Fibroblast of gingiva (primary cell): ENCODE results near the gene UGT2B15.
"Not testable (repeated sequence)": the region's sequence is repeated elsewhere in the genome, so short reads cannot be mapped to it uniquely, and the experiment has no call there.

ENCODE experiments used
- DNase-seq: peaks from one replicate; pipeline ENCODE4 v3.0.0-alpha.2; 2011; ENCODE audit warnings: low read depth

Gene UGT2B15

GRCh38 chr4:68670479-68670939 is at the start of gene UGT2B15:
Gene UGT2B15 (minus strand): TSS chr4:68670652. CDS start chr4:68670618, 34 bp downstream.
- not testable (repeated sequence) for DNase-seq

GRCh38 chr4:68719075-68719473 is 48.6 kb upstream of the UGT2B15 start:
- no peak for DNase-seq

DNA sequence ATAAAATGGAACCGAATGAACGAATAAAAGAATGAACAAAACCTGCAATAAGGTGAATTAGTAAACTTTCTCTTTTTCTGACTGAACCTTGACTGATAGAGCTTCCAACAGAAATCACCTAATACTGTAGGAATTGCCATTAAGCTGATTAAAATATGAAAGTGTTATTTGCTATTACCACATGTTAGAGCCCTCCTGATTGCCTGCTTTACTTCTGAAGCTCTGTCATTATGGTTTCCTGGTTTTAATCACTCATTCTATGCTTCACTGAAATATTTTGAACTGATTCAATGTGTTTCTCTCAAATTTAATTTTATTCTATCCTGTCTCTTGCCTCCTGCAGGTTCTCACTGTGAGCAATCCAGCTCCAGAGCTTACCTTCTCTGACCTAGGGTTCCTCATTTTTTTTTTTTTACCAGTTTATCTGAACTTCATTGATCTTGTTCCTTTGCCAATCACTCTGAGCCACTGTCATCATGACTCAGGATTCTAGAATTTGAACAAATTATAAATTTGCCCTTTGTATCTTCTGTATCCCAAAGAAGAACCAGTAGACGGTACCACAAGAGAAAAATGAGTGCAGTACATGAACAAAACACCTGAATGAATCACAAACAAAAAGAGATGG is 48.1 kb upstream of the UGT2B15 start:
- DNase-seq: no peak

- DNase-seq: no peak
Measured at GRCh38 chr4:68717999-68718398, 47.5 kb upstream of the UGT2B15 start.

- no peak for DNase-seq
Measured at GRCh38 chr4:68714400-68714799, 43.9 kb upstream of the UGT2B15 start.

DNA sequence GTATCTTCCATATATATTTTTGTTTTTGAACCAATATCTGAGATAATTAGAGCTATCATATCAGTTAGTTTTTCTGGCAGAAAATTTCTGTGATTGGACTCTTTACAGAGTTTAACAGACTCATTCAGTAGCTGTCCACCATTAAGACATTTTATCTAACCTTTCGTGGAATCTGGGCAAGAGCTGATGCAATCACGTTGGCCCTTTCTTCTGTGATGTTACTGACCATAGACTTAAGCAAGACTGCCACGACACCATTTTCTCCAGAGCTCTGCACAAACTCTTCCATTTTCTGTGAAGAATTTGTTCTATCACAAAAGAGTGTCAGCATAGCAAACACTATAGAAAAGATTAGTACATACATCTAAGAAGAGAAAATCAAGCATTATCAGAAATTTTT is 41.8 kb upstream of the UGT2B15 start:
- no peak for DNase-seq

GRCh38 chr4:68708566-68708965 is 38.1 kb upstream of the UGT2B15 start:
- DNase-seq: no peak

GRCh38 chr4:68703168-68703567 is 32.7 kb upstream of the UGT2B15 start:
- DNase-seq: not testable (repeated sequence)

- DNase-seq: no peak
Measured at GRCh38 chr4:68700152-68700551, 29.7 kb upstream of the UGT2B15 start.

GRCh38 chr4:68693325-68694075 is 23.0 kb upstream of the UGT2B15 start:
- no peak for DNase-seq

GRCh38 chr4:68691186-68691585 is 20.7 kb upstream of the UGT2B15 start:
- no peak for DNase-seq

DNA sequence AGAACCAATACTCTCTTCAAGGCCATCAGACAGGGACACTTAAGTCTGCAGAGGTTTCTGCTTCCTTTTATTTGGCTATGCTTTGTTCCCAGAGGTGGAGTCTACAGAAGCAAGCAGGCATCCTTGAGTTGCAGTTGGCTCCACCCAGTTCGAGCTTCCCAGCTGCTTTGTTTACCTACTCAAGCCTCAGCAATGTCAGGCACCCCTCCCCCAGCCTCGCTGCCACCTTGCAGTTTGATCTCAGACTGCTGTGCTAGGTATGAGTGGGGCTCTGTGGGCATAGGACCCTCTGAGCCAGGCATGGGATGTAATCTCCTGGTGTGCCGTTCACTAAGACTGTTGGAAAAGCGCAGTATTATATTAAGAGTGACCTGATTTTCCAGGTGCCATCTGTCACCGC is 12.6 kb upstream of the UGT2B15 start:
- DNase-seq: no peak

DNA sequence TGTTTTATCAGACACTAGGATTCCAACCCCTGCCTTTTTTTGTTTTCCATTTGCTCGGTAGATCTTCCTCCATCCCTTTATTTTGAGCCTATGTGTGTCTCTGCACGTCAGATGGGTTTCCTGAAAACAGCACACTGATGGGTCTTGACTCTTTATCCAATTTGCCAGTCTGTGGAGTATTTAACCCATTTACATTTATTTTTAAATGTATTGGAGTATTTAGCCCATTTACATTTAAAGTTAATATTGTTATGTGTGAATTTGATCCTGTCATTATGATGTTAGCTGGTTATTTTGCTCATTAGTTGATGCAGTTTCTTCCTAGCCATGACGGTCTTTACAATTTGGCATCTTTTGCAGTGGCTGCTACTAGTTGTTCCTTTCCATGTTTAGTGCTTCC is 10.8 kb upstream of the UGT2B15 start:
- not testable (repeated sequence) for DNase-seq

DNA sequence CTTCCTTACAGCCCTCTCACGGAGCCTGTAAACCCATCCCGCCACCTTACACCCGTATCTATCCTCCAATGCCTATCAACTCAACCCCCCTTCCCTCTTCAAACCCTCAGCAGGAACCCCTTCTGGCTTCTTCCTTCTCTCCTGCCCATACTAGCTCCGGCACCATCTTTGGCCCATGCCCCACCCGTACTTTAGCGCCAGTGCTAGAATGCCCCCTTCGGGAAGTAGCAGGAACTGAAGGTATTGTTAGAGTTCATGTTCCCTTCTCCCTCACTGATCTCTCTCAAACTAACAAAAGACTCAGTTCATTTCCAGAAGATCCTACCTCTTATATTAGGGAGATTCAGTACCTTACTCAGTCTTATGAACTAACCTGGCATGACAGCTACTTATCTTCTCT is 2.7 kb upstream of the UGT2B15 start:
- DNase-seq: no peak

DNA sequence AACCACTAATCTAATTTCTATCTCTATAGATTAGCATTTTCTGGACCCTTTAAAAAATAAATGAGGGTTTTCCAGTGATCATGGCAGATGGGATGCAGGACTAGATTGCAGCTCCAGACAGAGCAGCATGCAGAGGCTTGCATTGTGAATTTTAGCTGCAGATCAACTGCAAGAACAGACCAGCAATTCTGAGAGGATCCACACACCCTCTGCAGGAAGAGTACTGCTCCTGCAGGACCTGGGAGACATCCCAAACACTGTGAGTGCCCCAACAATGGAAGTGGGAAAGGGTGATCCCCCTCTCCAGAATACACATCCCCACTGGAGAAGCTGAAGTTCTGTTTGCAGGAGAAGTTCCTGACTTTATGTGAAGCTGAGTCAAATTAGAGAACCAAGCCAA is 765 bp upstream of the UGT2B15 start:
- DNase-seq: not testable (repeated sequence)

- DNase-seq: not testable (repeated sequence)
Measured at GRCh38 chr4:68668537-68669163, 1.8 kb downstream of the UGT2B15 start.

DNA sequence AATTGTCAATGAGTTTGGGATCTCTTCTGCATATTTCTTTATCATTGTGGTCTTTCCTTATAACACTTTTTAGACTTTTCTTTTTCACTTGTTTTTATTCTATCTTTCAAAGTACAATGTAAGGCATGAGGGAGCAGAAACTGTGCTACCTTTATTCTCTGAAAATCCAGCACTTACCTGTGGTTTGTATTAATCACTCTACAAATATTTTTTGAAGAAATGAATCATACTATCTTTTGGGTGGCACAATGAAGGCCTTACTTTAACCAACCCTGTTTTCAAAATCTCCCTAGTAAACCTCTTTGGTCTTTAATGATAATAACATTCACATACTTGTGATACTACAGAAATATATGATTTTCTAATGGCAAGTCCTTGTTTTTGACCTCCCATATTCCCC is 2.9 kb downstream of the UGT2B15 start:
- not testable (repeated sequence) for DNase-seq

- not testable (repeated sequence) for DNase-seq
Measured at GRCh38 chr4:68664721-68665120, 5.7 kb downstream of the UGT2B15 start.

GRCh38 chr4:68662836-68663574 is 7.4 kb downstream of the UGT2B15 start:
- not testable (repeated sequence) for DNase-seq

- DNase-seq: no peak
Measured at GRCh38 chr4:68658672-68659071, 11.8 kb downstream of the UGT2B15 start.

DNA sequence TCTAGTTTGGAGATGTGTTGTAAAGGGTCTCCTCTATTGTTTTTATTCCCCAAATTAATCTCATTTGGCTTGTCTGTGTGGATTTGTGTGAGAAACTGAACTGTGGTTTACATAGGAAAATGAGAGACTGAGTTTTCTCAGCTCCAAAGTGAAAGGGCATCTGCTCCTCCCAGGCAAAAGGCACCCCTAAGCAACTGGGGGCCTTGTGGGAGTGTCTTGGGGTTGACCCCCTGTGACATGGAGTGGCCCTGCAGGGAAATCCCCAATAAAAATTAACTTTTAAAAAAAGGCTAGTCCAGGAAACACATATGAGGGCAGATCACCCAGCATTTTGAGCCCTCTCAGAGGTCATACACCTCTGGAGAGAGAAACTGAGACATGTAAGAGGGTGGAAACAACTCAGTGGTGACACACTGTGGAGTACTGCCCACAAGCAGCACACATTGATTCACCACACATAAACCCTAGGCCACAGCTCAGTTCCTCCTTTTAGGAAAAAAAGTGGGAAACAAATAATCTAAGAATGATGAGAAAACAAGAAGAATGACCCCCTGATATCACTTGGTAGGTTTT is 13.3 kb downstream of the UGT2B15 start:
- not testable (repeated sequence) for DNase-seq

DNA sequence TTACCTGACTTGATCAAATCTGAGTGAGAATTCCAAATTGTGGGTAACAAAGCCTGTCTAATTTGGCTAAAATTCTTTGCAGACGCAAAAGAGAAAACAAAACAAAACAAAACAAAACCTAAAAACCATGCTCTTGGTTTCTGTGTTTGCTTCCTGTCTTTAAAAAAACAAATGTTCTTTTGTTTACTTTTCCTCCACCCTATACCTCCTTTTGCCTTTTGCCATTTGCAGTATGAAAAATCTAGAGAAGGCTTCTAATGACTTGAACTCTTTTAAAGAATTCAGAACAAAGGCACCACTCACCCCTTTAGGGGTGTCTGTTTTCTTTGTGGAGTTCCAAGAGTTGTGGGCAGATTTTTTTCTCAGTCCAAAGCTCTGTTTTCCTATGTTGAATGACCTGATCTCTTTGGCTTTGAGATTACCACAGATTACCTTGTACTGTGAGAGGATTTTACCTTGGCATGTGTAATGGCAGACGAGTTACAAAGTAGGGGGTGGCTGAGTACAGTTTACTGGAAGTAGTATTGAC is 13.9 kb downstream of the UGT2B15 start:
- not testable (repeated sequence) for DNase-seq
